Effector CD4-positive, alpha-beta T cell (primary cell): ENCODE results near the gene CHST8.
"Not testable (repeated sequence)": the region's sequence is repeated elsewhere in the genome, so short reads cannot be mapped to it uniquely, and the experiment has no call there.

Experiments used
- DNase-seq: peaks from one replicate; pipeline ENCODE4 v3.0.0-alpha.2; 2020

The CHST8 gene

GRCh38 chr19:33695547-33695946, 73.8 kb downstream of the CHST8 start:
- DNase-seq: not testable (repeated sequence)

GRCh38 chr19:33697766-33698165, 76.0 kb downstream of the CHST8 start:
- DNase-seq: no peak

DNA sequence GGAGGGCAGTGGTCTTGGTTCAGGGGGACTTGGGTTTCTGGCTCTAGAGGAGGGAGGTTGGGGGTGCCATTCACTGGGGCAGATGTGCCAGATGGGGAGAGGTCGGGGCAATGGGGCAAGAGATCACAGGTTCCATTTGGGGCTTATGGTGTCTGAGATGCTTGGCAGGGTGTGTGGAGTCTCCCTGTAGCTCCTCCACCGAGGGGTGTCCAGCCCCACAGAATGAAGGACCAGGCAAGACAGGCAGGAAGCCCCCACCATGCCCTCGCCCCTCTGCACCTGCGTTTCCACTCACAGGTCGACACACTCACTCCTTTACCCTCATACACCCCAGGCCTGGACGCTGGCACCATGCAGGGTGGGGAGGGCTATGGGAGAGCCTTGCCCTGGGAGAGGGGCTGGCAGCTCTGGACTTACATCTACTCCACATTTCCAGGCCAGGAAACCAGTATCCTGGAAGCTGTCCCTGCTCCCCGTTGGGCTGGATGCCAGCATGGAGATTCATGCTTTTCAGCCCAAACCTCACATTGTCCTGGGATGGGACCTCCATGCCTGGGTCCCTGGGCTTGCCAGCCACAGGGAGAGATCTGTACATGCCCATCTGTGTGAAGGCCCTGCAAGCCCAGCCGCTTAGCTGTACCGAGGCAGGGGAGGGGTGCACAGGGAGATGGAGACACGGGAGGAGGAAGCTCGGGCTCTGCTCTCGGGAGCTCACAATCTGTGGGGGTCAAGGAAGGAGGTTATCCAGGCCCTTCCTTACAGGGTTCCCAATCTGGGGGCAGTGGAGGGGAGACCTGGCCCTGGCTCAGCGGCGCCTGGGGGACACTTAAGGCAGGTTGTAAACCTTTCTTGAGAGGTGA, 77.1 kb downstream of the CHST8 start:
- no peak for DNase-seq

DNA sequence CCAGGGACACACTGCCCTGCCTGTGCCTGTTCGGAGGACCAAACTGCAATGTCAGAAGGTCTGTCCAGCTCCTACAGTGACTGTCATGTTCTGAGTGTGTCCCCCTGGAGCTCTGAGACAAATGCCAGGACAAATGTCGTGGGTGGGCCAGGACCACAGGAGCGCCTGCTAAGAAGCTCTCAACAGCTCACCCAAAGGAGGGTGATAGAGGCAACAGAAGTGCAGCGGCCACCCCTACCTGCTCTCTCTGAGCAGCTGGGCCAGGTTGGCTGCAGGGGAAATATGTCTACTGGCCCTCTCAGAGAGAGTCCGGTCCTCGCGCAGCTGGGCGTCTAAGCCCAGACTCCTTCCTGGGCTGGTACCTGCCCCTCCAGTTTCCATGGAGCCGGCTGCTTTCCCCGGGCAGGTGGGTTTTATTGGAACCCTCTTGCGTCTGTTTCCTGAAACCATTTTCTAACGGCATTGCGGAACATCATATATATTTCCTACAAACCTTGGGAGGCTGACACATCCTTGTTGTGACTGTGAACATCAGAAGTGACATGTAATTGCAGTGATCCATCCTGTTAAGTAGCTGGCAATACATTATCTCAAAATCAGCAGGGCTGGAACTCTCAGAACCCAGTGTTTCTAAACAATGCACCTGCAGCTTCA, 78.1 kb downstream of the CHST8 start:
- no peak for DNase-seq

DNA sequence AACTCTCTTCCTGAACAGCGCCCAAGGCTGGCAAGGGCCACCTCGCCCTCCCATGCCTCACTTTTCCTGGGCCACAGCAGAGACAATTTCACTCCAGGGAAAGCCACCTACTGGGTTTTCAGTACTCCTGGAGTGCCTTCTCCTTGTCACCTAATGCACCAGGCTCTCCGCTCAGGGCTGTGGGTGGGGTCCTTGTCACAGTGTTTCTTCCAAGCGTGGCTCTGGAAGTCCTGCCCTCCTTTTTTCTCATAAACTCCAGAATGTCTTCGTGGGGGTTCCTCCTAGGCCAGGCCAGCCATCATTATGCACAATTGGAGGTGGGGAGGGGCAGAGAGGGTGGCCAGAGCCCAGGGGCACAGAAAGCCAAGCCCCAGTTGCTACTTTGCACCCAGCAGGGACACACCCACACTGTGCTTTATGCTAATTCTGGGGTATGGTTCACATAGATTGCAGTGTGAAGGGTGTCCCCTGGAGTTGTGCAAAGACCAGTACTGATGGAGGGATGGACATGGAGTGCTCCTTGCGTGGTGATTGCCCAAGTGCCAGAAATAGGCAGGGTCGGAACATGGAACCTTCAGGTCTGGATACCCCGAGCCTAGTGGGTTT, 78.8 kb downstream of the CHST8 start:
- no peak for DNase-seq

GRCh38 chr19:33701565-33701964, 79.8 kb downstream of the CHST8 start:
- no peak for DNase-seq

GRCh38 chr19:33702606-33703437, 81.1 kb downstream of the CHST8 start:
- no peak for DNase-seq

GRCh38 chr19:33703438-33703750, 81.6 kb downstream of the CHST8 start:
- no peak for DNase-seq

- no peak for DNase-seq
Measured at GRCh38 chr19:33703821-33704220, 82.1 kb downstream of the CHST8 start.

DNA sequence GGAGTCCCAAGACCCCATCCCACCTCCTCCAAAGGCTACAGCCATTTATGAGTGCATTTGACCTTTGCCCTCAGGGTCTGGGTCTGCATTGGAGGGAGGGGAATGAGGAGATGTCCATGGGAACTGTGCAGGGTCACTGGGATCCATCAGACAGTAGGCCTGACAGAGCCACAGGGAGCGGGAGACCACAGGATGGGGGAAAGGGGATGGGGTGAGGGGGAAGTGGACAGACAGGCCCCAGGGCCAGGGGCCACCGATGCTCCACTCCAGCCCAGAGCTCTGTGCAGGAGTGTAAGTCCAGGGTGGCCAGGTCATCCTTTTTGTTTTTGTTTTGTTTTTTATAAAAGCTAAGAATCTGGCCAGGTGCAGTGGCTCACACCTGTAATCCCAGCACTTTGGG, 82.5 kb downstream of the CHST8 start:
- DNase-seq: no peak

DNA sequence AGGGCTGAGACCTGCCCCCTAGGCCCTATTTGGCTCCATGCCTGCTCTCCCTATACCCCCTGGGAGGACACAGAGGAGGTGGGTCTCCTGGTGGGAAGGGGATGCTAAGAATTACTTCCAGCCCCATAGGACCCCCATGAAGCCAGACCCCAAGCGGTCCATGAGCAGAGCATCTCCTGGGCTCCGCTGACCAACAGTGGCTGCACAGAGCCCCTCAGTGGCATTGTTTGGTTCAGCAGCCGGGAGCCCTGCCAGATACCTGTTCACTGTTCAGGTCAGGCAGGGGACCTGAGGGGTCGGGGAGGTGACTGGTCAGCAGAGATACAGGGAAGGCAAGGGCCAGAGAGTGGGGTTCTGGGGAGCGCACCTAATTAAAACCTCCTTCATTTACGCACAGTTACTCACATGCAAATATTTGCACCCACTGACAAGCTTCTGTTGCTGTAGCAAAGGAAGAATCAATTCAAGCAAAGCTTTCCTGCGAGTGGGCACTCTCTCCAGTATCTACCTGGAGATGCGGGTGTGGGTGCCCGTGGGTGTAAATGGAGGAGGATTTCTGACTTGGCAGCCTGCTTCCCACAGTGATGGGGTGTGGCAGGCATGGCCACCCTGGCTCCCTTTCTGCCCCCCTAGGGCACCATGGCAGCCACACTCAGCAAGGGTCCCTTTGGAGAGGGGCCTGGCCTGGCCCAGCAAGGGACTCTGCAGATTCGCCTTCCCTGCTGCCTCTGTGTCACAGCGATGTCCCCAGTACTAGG, 83.5 kb downstream of the CHST8 start:
- no peak for DNase-seq

DNA sequence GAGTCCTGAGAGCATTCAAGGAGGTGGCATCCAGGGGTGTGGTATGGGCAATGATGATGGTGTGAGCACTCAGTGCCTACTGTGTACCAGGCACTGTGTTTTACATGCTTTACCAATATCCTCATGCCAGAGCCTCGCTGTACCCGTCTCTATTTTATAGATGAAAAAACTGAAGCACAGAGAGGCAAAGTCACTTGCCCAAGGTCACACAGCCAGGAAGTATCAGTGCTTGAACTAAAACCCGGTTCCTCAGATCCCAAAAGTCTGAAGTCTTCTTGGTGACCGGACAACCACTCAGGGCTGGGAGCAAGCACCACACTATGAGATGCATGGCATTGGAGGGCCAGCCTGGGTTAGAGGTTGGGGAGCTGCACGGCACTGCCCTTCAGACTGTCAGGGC, 84.1 kb downstream of the CHST8 start:
- DNase-seq: no peak

DNA sequence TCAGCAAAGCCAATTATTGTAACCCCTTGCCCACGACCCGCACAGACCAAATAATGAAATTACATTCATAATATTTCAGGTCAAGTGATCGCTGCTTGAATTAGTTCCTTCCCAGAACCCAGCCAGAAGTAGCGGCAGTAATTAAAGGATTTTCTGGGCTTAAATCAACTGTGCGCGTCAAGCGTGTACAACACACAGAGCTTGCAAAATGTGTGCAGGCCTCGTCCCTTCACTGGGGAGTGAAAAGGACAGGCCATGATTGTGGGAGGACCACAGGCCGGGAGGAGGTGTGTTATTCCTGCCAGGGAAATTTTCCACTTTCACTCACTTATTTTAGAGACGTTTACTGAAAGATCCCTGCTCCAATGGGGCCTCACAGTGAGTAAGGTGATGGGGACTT, 84.9 kb downstream of the CHST8 start:
- DNase-seq: no peak

- DNase-seq: no peak
Measured at GRCh38 chr19:33712268-33712667, 90.5 kb downstream of the CHST8 start.

- no peak for DNase-seq
Measured at GRCh38 chr19:33713194-33713593, 91.4 kb downstream of the CHST8 start.

- no peak for DNase-seq
Measured at GRCh38 chr19:33714149-33714548, 92.4 kb downstream of the CHST8 start.

DNA sequence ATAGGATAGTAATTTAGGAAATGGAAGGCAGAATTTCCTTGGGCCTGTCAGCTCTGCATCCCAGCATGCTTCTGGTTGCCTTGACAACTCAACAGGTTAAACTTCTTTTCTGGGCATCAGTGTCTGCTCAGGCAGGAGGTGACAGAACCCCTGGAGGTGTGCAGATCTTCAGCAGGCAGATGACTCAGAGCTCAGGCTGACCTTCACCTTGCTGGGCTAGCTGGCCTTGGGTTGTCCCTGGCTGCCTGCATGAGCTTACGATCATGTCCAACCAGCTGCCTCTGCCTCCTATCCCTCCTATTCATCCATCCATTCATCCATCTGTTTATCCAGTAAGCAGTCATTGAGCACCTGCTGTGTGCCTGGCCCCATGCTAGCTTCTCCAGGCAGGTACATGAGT, 93.7 kb downstream of the CHST8 start:
- no peak for DNase-seq

DNA sequence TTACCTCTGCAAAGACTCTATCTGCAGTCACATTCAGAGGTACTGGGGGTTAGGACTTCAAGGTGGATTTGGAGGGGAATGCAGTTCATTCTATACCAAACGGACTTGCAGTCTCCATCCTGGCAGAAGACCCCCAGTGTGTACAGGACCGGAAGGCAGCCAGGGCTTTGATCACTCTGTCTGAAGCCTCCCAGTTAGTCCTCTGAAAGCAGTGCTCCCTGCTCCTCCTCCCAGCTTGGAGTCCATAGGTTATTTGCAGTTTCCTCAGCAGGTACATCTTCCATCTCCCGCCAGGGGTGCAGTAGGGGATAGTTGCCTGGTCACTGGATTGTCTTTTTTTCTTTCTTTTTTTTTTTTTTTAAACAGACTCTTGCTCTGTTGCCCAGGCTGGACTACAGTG, 96.1 kb downstream of the CHST8 start:
- DNase-seq: no peak

DNA sequence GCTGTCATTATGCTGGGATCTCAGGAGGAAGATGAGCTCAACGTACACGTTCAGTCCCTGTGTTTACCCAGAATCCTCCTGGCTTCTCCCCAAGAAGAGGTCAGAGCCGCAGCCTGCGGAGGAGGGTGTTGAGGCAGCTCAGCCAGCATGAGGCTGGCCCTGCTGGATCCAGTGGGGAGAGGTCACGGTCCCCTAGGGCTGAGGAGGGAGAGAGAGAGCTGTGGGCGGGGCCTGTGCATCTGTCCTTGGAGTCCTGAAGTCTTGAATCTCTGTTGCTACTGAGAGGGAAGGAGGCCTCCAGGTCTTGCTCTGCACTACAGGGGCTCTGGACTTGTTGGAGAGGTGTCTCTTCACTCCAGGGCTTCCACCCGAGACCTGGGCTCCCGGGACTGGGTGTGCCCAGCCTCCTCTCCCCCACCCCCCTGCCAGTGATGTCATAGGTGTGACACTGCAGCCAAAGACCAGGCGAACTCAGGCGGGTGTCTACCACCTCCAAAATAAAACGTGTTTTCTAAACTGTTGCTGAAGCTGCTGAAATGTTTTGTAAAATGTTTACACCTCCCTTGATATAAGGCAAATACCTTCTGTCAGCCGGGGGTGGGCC, 97.0 kb downstream of the CHST8 start:
- DNase-seq: no peak

GRCh38 chr19:33719366-33720154, 97.8 kb downstream of the CHST8 start:
- DNase-seq: no peak

DNA sequence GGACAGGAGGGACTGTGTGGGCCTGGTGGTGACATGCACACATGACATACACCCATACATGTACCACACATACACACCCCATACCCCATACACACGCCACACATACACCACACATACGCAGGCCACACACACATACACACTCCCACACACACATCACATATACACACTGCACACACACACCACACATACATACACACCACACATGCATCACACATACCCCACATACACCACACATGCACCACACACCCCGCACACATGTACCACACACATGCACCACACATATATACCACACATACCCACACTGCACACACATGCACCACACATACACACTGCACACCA, 98.4 kb downstream of the CHST8 start:
- no peak for DNase-seq
